ENCODE data around the gene ADAMTS19.

GRCh38 chr5:129664336-129664937 is 204.3 kb downstream of the ADAMTS19 start:
- TF ChIP-seq POLR2AphosphoS5 (IDR thresholded peaks at IDR 0.05; ENCODE audit: low read depth, low read length): no peak
- no peak for TF ChIP-seq POLR2A (IDR thresholded peaks at IDR 0.05; ENCODE audit: low read depth, low read length)

Measured in GM12892 (cell line).